EL (cell line): ENCODE results near the gene ZDHHC5.
"Not testable (repeated sequence)": the region's sequence is repeated elsewhere in the genome, so short reads cannot be mapped to it uniquely, and the experiment has no call there.

ENCODE experiments used
- DNase-seq: peaks from one replicate; pipeline ENCODE4 v3.0.0-alpha.2; 2016

Gene ZDHHC5

DNA sequence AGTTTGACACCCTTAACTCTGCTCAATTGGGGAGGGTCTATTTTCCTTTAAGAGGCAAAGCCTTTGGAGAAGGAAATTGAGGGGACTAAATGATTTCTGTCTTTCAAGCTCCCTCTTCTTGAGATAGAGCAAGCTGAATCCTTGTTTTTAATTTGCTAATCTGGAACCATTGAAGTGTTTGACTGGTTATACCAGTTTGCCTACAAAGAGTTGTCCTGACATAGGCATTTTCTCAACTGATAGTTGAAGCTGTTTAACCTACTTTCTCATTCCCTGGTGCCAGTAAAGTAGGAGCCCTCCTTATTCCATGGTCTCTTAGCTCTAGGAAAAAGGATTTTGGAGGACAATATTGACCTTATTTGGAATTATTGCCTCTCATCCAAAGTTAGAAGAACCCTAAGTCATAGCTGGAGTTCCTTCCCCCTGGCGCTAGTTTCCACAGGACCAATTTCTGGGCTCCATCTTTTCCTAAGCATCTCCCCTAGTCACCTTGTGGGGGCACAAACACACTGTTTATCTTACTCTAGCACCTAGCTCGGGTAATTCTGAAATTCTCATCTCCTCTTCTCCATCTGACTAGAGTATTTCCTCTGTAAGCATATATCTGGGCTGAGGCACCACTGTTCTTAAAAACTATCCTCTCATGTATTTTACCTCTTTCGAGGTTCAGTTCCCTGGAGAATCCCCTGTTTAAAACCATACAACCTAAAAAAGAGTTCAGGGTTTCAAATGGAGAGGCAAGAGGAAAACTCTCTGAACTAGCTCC lies 7.4 kb downstream of the ZDHHC5 start:
- no peak for DNase-seq

DNA sequence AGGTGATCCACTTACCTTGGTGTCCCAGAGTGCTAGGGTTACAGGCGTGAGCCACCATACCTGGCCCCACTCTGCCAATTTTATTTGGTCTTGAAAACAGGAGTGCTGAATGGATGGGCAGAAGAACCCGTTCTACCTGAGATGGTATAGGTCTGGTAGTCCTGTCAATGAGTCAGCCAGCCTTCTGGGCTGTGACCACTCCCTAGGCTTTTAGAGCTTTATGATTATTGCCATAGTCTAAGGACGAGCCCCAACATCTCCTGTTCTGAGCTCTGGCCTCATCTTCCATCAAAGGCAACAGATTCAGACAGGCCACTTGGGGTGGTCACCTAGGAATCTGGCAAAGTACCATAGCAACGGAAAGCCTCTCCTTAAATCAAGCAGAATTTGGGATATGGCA lies 11.5 kb downstream of the ZDHHC5 start:
- no peak for DNase-seq

DNA sequence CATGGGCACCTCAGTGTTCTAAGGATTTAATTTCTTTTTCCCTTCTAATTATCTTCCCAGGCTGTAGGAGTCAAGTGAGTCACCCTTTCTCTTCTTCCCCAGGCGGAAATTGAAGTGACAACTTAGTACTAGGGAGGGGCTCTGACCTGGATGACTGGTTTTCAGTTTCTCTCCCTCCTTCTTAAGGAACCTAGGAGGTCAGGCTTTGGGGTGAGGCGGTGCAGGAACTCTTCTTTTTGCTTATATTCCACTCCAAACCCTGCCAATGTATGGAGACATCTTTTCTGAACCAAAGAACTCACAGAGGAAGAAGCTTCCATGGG lies 12.6 kb downstream of the ZDHHC5 start:
- DNase-seq: peak; percentile 45

DNA sequence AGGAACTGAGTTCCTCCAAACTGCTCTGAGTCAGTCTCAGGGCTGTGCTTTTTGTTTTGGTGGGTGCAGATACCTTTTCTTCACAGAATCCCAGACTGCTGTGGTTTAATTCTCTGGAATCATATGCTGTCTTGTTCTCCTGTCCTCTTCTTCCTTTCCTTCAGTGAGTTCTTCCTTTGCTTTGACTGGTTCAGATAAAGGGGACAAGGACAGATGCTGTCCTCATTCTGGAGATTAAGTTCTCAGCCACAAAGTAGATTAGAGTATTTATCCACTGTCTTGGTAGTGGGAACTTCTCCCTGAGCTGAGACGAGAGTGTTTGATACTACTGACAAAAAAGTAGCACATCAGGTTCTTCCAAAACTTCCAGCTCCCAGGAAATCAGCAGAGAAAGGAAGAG lies 13.3 kb downstream of the ZDHHC5 start:
- DNase-seq: no peak

DNA sequence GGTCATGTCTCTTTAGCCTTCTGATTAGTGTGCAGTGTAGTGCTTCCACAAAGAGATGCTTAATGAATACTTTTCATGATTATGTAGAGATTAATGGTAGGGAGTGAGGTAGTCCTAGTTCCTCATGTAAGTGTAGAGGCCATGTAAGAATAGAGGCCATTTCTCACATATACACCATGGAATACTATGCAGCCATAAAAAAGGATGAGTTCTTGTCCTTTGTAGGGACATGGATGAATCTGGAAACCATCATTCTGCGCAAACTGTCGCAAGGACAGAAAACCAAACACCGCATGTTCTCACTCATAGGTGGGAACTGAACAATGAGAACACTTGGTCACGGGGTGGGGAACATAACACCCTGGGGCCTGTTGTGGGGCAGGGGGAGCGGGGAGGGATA lies 22.6 kb downstream of the ZDHHC5 start:
- not testable (repeated sequence) for DNase-seq

DNA sequence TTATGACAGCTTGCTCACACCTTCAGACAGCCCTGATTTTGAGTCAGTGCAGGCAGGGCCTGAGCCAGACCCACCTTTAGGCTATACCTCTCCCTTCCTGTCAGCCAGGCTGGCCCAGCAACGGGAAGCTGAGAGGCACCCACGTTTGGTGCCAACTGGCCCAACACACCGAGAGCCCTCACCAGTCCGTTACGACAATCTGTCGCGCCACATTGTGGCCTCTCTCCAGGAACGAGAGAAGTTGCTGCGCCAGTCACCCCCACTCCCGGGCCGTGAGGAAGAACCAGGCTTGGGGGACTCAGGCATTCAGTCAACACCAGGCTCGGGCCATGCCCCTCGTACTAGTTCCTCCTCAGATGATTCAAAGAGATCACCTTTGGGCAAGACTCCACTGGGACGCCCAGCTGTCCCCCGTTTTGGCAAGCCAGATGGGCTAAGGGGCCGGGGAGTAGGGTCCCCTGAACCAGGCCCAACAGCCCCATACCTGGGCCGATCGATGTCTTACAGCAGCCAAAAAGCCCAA lies 31.0 kb downstream of the ZDHHC5 start:
- no peak for DNase-seq

DNA sequence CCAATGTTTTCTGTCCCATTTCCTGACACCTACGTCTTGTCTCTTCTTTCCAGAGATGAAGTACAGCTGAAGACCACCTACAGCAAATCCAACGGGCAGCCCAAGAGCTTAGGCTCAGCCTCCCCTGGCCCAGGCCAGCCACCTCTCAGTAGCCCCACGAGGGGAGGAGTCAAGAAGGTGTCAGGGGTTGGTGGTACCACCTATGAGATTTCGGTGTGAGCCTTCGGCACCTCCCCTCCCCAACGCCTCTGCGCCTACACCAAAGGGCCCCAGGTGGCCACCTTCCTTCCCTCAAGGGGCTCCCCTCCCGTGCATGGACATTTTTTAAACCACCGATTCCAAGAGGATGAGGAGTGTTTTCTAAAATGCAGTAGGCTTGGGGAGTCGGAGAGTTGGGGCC lies 31.9 kb downstream of the ZDHHC5 start:
- no peak for DNase-seq

DNA sequence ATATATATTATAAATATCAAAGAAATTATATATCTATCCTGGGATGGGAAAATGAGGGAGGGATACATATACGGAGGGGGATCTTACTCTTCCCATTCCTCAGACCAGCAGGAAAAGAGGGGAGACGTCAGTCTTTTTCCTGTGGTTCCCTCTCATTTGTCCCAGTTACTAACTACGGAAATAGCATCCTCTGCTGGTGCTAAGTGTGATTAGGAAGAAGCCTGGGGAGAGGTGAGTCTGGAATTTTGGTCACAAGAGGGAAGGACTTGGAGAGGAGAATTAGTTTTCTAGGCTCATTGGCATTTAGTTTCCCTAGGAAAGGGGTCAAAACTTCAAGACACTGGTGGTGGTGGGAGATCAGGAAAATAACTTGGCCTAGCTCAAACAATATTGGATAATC lies 32.5 kb downstream of the ZDHHC5 start:
- no peak for DNase-seq

DNA sequence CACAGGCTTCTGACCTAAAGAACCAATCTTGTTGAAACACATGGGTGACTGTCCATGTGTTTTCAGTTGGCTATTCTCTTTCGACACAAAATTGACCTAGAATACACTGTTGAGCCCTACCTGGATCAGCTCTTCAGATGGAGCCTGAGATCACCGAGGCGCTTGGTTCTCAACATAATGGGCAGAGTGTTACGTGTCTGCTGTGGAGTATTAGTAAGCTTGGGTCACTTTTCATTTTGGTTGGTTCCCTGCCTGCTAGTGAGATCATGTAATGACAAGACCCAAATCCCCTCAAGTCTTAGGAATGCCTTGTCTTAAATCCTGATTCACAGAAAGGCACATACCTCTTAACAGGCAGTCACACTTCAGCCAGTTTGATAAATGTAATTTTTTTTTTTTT lies 35.4 kb downstream of the ZDHHC5 start:
- no peak for DNase-seq

DNA sequence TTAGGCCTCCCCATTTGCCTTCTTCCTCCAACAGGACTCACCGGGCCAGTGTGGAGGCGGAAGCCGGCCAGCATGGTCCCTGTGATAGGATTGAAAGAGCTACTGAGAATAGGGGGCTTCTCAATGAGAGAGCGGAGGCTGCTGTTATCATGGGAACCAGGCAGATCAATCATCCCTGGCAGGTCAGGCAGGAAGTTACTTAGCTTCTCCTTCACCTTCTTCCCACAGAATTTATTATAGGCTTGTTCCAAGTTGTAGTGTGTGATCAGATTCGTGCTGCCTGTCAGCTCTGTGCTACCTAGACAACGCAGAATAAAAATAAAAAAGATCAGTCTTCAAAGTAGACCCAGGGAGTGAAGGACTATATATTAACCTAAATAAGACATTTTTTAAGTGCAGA lies 37.0 kb downstream of the ZDHHC5 start:
- DNase-seq: no peak

DNA sequence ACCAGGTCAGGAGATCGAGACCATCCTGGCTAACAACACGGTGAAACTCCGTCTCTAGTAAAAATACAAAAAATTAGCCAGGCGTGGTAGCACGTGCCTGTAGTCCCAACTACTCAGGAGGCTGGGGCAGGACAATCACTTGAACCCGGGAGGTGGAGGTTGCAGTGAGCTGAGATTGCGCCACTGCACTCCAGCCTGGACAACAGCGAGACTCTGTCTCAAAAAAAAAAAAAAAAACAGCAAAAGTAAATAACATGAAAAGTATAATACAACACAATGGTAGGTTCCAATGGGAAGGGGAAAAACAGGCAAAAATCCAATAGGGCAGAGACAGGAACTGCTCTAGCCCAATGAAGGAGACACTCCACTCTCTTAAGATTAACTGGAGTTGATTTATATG lies 37.5 kb downstream of the ZDHHC5 start:
- DNase-seq: not testable (repeated sequence)

DNA sequence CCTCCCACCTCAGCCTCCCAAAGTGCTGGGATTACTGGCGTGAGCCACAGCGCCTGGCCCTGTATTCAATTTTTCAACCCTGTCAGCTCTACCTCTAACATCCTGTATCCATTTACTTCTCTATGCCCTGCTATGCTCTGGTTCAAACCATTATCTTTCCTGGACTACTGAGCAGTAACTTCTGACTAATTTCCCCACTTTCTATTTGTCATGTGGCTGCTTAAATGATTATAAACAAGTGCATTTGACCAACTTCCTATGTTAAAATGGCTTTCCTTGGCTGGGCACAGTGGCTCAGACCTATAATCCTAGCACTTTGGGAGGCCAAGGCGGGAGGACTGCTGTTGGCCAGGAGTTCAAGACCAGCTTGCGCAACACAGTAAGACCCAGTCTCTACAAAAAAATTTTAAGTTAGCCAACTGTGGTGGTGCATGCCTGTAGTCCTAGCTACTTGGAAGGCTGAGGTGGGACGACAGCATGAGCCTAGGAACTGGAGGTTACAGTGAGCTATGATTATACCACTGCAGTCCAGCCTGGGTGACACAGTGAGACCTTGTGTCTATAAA lies 42.0 kb downstream of the ZDHHC5 start:
- no peak for DNase-seq

DNA sequence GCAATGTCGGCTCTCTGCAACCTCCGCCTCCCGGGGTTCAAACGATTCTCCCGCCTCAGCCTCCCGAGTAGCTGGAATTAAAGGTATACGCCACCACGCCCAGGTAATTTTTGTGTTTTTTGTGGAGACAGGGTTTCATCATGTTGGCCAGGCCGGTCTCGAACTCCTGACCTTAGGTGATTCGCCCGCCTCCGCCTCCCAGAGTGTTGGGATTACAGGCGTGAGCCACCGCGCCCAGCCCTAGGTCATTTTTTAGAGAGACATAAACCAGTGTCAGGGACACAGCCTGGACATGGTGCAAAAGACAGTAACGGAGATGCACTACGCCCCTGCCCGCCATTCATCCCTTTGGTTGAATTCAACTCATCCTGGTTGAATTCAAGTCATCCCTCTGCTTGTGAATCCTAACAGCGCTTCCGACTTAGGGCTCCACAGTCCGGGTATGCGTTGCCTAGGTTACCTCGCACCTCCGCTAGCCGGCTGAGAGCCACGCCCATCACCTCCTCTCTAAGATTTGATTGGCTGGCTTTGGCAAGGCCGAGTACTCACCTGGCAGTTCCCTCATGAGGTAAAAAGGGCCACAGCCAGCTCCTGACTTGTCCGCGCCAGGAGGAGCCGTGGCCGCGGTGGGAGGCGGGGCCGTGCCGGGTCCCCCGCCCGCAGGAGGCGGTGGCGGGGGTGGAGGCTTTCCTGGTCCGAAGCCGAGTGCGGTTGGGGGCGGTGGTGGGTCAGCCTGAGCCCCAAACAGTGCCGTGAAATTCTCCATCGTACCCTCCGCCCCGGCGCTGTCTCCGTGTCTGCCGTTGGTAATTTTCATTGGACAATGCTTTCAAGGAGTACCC lies 43.7 kb downstream of the ZDHHC5 start, which contains the start of gene MED19:
Gene MED19 (minus strand): TSS at position 802 of the 842 bp plus-strand sequence. CDS start 36 bp downstream, at position 766.
- peak; percentile 78 for DNase-seq

DNA sequence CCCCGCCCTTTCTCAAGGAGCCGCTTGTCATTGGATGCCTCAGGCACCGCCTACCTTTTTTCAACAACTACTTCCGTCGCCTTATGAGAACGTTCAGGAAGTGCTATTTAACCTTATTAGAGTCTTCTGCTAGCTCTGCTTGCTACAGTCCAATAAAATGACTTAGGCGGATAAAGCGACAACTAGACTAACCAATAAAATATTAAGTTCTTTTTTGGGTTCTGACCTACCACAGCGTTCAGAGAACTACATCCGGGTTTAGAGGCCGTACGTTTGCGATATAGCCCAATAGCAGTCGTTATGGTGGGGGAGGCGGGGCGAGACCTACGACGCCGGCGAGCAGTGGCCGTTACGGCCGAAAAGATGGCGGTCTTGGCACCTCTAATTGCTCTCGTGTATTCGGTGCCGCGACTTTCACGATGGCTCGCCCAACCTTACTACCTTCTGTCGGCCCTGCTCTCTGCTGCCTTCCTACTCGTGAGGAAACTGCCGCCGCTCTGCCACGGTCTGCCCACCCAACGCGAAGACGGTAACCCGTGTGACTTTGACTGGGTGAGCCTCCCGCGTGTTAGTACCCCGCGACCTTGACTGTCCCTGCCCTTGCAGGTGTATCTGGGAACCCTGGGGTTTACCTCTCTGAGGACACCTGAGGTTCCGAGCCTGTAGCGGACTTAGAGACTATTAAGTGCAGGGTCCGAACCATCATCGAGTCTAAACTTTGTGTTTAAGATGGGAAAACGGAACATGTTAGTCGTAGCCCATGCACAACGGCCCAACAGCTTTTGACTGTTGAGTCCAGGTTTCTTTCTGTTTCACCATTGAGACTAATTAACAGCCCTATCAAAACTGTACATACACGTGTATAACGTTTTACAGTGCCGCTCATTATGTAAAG lies 44.6 kb downstream of the ZDHHC5 start, which contains the start of gene TMX2:
Gene TMX2 (plus strand): TSS at position 338 of the 895 bp plus-strand sequence. CDS start 26 bp downstream, at position 364.
- DNase-seq: peak; percentile 99

DNA sequence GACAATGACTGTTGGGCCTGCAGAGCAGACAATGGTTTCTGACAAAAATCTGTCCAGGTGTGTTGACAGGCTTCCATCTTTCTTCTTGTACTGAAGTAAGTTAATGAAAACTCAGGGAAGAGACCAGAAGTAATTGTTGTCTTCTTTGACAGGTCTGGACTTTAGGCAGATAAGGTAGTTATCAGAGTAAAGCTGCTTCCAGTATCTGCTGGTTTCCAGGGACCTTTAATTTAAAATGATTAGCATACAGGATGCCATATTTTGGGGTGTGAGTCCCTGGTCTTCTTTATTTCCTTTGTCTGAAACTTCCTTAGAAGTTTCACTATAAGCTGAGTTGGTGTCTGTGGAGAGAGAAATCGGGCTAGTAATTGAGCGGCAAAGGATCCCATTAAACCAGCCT lies 45.9 kb downstream of the ZDHHC5 start:
- DNase-seq: no peak

DNA sequence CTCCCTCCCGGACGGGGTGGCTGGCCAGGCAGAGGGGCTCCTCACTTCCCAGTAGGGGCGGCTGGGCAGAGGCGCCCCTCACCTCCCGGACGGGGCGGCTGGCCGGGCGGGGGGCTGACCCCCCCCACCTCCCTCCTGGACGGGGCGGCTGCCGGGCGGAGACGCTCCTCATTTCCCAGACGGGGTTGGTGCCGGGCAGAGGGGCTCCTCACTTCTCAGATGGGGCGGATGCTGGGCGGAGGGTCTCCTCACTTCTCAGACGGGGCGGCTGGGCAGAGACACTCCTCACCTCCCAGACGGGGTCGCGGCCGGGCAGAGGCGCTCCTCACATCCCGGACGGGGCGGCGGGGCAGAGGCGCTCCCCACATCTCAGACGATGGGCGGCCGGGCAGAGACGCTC lies 48.8 kb downstream of the ZDHHC5 start:
- DNase-seq: not testable (repeated sequence)

DNA sequence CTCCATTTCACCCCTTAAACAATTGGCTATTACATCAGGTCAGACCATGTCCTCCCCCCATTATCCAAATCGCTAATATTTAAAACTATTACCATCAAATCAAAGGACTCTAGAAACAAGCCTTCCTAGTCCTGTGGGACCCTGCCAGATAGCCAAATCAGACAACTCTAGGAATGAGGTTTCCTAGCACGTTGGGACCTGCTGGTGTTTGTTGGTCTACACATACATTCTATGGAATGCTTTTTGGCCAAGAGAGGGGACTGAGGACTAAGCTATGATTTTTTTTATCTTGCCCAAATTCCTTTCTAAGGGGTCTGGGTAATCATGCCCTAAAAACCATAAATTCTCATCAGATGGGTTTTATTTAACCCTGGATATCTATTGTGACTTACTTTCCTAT lies 59.3 kb downstream of the ZDHHC5 start:
- DNase-seq: no peak

DNA sequence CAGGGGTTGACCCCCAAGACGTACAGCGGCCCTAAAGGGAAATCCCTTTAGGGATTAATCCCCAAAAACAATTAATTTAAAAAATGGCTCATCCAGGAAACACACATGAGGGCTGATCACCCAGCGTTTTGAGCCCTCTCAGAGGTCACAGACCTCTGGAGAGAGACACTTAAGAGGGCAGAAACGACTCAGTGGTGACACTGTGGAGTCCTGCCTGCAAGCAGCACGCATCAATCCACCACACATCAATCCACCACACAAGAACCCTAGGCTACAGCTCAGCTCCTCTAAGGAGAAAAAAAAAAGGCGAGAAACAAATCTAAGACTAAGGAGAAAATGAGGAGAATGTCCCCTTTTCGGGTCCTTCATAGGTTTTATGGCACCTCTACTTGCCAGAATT lies 60.9 kb downstream of the ZDHHC5 start:
- no peak for DNase-seq

DNA sequence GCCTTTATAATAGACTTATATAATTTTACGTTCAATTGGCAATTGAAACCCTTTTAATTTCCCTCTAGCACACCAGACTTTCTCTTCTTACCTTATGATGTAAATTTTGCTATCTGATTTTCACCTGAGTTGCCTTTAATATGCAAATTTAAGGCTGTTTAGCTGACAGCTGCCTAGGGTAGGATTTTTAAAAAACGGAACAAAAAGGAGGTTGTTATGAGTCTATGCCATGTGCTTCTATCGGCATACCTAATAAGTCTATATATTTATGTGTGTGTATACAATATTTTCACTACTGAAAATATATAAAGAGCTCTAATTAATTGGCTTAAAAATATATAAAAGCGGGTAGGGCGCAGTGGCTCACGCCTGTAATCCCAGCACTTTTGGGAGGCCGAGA lies 61.6 kb downstream of the ZDHHC5 start:
- DNase-seq: no peak

DNA sequence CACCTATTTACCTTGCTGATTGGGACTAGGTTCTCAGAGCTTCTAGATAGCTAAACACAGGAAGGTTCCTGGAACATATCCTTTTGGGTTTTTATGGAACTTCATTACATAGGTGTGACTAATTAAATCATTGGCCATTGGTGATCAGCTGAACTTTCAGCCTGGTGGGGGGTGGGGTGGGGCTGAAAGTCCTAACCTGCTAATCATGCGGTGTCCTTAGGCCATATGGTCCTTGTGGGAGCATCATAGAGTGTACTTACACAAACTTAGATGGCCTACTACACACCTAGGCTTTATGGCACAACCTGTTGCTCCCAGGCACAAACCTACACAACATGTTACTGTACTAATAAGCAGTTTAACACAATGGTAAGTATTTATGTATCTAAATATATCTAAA lies 64.7 kb downstream of the ZDHHC5 start:
- DNase-seq: no peak

DNA sequence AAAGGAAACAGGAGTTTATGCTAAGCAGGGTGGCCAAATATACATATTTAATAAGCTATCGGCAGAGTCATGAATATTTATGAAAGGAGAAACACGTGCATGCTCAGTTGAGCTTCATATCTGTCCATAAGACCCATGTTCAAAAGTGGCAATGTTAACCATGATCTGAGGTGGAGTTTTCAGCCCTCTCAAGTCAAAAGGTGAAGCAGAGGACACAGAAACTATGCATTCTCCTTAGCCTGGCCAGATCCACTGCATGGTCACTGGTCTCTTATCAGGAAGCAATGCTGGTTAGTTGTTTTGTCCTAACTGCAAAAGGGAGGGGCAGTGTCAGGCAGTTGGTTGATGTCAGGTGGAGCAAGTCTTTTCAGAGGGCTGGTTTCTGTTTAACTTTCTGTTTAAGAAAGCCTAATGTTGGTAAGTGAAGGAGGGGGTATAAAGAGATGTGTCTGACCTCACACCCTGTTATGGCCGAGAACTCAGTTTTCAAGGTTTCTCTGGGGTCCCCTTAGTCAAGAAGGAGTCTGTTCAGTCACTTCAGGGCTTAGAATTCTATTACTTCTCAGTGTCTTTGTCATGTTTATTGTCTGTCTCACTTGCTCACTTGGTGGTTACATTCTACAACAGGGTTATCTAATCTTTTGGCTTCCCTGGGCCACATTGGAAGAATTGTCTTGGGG lies 67.8 kb downstream of the ZDHHC5 start:
- no peak for DNase-seq
